NCI-H128 (cell line): ENCODE measurements around the gene TNFRSF12A.
A peak's percentile ranks its signal among the peaks of the same experiment; 100 is the strongest.
"Not testable (repeated sequence)": the region's sequence is repeated elsewhere in the genome, so short reads cannot be mapped to it uniquely, and the experiment has no call there.

Experiments
- DNase-seq: peaks from one replicate; lab custom pipeline; 2025; ENCODE audit not compliant: unreplicated experiment; lab: John Stamatoyannopoulos, UW

Gene TNFRSF12A

GRCh38 chr16:3045758-3046640 lies 25.8 kb downstream of the TNFRSF12A start, which contains the start of gene MMP25:
TSS of gene MMP25 (plus strand) at chr16:3046561. CDS start at chr16:3046918, 357 bp downstream.
- no peak for DNase-seq

DNA sequence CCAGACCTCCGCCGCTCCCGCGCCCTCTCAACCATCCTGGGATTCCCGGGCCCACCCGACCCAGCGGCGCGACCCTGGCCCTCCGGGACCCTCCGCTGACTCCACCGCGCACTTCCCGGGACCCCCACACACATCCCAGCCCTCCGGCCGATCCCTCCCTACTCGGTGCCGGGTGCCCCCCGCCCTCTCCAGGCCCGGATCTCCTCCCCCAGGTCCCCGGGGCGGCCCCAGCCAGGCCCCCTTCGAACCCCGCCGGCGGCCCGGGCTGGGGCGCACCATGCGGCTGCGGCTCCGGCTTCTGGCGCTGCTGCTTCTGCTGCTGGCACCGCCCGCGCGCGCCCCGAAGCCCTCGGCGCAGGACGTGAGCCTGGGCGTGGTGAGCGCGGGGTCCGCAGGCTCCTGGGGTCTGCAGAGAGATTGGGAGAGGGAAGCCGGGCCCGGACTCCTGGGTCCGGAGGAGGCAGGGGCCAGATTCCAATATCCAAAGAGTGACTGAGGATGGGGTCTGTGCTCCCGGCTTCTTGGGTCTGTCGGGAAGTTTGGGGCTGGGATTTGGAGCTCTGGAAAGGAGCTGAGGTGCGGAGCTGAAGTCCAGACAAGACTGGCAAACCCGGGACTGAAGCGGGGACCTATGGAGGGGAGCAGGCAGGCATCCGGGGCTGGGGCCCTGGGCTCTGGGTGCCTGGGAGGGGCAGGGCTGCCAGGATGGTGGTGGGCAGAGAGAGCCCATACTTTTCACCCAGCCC lies 26.6 kb downstream of the TNFRSF12A start:
- DNase-seq: no peak

DNA sequence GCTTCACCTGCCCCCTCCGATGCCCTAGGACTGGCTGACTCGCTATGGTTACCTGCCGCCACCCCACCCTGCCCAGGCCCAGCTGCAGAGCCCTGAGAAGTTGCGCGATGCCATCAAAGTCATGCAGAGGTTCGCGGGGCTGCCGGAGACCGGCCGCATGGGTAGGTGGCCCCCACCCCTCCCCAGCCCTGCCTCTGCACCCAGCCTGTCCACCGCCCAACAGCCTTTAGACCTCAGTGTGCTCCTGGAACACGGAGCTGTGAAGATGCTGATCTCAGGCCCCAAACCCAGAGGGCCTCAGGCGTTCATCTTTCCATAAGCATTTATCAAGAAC lies 27.2 kb downstream of the TNFRSF12A start:
- DNase-seq: no peak

- DNase-seq: no peak
These were observed 29.8 kb downstream of the TNFRSF12A start for GRCh38 chr16:3049921-3050481.

DNA sequence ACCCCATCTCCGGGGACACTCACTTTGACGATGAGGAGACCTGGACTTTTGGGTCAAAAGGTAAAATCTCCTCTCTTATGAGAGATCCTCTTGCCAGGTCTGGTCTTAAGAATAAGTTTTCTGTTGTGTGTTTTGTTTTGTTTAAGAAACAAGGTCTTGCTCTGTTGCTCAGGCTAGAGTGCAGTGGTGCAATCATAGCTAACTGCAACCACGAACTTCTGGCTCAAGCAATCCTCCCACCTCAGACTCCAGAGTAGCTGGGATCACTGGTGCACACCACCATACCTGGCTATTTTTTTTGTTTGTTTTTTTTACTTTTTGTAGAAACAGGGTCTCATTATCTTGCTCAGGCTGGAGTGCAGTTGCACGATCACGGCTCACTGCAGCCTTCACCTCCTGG lies 30.3 kb downstream of the TNFRSF12A start:
- DNase-seq: no peak

GRCh38 chr16:3051009-3051408 lies 30.8 kb downstream of the TNFRSF12A start:
- DNase-seq: no peak

GRCh38 chr16:3051494-3051893 lies 31.3 kb downstream of the TNFRSF12A start:
- DNase-seq: no peak

DNA sequence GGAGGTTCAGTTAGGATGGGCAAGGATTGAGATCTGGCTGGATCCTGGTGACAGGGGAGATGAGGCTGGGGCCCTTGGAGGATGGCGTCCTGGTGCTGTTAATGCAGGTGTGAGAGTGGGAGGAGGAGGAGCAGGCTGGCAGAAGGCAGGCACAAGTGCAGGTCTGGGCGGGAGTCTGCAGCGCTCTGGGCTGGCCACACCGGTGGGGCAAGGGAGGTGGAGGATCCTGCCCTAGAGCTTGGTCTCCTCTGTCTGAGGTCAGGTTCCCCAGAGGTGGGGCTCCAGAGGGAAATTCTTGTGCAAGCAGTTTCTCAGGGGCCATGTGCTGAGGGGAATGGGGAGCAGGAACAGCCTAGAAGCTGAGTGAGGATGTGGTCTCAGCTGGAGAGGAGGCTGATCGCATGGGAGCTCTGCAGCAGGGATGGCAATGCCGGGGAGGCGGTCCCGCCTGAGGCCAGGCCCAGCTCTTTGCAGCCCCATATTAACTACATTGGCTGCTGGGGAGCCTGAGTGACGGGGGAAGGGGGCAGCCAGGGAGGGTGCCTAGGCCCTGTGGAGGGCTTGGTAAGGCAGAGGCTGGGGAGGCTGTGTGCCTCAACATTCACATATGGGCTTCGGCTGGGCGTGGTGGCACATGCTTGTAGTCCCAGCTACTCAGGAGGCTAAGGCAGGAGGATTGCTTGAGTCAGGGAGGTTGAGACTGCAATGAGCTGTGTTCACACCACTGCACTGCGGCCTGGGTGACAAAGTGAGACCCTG lies 32.6 kb downstream of the TNFRSF12A start:
- DNase-seq: not testable (repeated sequence)

DNA sequence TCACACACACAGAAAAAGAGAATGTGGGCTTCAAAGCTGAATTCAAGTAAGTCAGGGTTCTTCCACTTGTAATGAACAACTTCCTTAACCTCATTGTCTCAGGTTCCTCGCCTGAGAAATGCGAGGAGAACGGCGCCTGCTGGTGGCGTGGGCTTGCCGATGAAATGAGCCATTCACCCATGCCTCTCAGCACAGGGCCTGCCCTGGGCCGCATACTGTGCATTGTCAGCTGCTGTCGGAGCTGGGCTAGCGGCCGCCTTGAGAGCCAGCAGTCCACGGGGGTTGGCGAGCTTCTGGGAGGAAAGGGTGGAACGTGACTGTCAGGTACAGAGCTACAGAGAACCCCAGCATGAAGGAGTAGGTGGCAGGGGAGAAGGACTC lies 33.2 kb downstream of the TNFRSF12A start:
- not testable (repeated sequence) for DNase-seq

DNA sequence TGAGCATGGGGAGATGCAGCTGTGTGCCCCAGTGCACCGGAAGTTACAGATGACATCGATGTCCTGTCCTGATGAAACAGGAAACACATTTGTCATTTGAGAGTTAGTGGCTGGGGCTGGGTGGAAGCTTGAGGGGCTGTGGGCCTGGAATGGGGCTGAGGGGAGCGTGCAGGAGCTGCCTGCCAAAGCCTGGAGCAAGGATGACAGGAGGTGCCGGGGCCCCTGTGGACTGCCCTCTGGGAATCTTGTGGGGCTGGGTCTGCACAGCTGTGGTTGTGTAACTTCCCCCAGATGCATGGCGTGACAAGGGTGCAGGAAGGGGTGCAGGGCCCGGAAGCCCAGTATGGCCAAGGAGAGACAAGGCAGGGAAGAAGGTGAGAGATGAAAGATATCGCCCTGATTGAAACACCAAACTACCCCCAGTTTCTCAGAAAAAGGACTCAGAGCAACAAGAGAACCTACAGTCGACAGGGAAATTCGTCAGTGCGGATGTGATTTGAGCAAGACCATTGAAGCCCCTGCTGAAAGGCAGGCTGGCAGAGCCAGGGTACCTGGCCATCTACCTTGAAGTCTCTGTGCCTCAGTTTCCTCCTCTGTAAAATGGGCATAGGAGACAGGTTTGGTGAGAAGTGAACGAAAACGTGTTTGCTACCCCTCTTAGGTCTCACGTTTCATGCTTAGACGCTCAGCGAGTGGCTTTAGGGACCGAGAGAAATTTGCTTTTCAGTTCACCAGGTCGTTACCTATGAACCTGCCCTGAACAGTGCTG lies 35.0 kb downstream of the TNFRSF12A start:
- no peak for DNase-seq

GRCh38 chr16:3055734-3056115 lies 35.6 kb downstream of the TNFRSF12A start:
- not testable (repeated sequence) for DNase-seq

DNA sequence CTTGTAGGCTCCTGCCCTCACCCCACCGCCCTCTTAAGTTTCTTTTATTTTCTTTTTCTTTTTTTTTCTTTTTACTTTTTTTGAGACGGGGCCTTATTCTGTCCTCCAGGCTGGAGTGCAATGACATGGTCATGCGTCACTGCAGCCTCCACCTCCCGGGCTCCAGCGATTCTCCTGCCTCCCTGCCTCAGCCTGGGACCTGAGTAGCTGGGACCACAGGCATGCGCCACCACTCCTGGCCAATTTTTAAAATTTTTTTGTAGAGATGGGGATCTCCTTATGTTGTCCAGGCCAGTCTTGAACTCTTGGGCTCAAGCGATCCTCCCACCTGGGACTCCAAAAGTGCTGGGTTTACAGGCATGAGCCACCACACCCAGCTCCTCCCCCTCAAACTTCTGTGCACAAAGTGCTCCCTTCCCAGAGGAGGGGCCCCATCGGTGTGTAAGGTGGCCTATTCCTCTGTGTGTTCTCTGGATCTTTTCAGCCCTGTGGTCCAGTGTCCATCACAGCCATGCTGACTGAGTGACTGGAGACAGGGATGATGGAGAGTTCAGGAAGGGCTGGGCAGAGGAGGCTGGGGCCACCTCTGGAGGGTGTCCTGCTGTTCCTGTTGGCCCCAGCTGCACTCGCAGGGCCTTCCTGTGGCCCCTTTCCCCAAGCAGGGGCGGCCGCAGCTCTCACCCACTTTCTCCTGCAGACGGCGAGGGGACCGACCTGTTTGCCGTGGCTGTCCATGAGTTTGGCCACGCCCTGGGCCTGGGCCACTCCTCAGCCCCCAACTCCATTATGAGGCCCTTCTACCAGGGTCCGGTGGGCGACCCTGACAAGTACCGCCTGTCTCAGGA lies 36.4 kb downstream of the TNFRSF12A start:
- DNase-seq: no peak

GRCh38 chr16:3057181-3058138 lies 37.3 kb downstream of the TNFRSF12A start:
- no peak for DNase-seq

GRCh38 chr16:3058139-3059030 lies 38.2 kb downstream of the TNFRSF12A start:
- DNase-seq: no peak

DNA sequence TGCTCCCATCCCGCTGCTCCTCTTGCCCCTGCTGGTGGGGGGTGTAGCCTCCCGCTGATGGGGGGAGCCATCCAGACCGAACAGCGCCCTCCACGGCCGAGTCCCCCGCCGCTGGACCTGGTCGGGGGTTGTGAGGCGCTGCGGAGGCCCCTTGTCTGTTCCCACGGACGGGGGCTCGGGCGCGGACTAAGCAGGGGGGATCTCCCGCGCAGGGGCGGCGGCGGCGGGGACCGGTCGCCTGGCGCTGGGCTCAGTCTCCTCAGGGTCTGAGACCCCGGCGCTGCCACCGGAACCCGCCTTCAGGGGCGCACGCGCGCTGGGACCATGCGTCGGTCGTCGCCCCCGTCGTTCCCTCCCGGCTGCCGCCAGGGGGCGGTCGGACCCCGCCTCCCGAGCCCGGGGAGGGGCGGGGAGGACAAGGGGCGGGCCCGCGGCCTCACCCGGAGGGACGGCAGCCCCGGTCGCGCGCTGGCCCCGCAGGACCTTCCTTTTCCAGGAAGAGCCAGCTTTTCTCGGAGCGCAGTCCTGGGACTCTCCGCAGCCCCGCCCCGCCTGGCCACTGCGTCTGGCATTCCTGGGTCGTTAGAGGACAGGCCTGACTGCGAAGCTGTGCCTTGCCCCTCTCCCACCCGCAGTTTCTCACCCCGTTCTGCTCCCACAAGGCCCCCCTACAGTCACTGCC lies 39.0 kb downstream of the TNFRSF12A start:
- peak; percentile 32 for DNase-seq

DNA sequence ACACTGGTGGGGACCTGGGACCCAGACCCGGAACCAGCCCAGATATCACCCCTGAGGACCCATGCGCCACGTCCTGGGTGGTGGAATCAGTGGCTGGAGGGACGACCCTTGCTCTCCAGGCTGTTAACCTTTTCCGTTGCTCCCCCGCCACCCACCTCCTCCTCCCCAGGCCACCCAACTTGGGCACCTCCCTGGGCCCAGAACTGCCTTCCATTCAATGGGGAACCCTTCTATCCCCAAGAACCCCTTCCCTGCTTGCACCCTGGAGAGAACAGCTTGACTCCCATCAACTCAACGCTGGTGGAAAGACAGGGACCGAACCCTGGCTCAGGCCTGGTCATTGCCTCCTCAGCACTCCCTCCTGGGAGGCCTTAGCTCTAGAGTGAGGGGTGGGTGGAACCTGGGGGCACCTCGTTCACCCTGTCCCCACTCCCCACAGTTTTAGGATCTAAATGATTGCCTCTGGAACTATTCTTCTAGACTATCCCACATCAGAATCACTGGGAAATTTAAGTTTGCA lies 39.6 kb downstream of the TNFRSF12A start:
- no peak for DNase-seq
